ENCODE results near the gene PITPNM3. TPM values are rescaled to one million over a fixed set of nuclear protein-coding genes. Genes with fewer than 3 reads are reported as not detected.

PITPNM3 gene
- total and polyA plus RNA-seq, 2 of the 13 experiments (the other 11 are each of a cell fraction or from before 2014, with no cell fraction given): 0.13 to 0.29 TPM

- H3K9ac ChIP-seq (ENCODE audit: insufficient read depth, low read depth, low read length): no peak overlapping the region
- no TSS peak for BruUV-seq (replicated peaks)
- no peak overlapping the region for H3K4me2 ChIP-seq (ENCODE audit: low read depth, low read length)
- POLR2A ChIA-PET: no interaction called here
- no peaks in the 10 kb centered on the region for H4K20me1 ChIP-seq (ENCODE audit: insufficient read depth, low read length)
- ATAC-seq (no peak), FAIRE-seq (no peak), DNase-seq (ENCODE audit: low spot score) (no peak)
- no peak overlapping the region for H3K4me3 ChIP-seq (replicated peaks in 1 of 3; ENCODE audit: insufficient read depth in 1 of 3, low read depth in 2 of 3, low read length in 3 of 3)
- WGBS (ENCODE audit: low lambda C conversion rate): 42% methylated on average over 7 of the region's 7 CpGs
- no peaks in the 10 kb centered on the region for H3K79me2 ChIP-seq (ENCODE audit: insufficient read depth, low read length)
- H3K36me3 ChIP-seq (replicated peaks in 1 of 2; ENCODE audit: control insufficient read depth in 1 of 2, insufficient read depth in 2 of 2, low read length in 2 of 2): no peaks in the 10 kb centered on the region
- peaks cover 13% of the 10 kb centered on the region for H3K9me3 ChIP-seq (ENCODE audit: low read length)
- TF ChIP-seq SAFB2 (CRISPR knock-in tag; IDR thresholded peaks at IDR 0.05; ENCODE audit: borderline replicate concordance, low read depth): no peak
- TF ChIP-seq SIN3A (IDR thresholded peaks at IDR 0.05; ENCODE audit: borderline replicate concordance, low read depth, low read length): no peak
- no peak for TF ChIP-seq CENPBD1 (CRISPR knock-in tag; IDR thresholded peaks at IDR 0.05; ENCODE audit: borderline replicate concordance, low read depth)
- no peak for TF ChIP-seq ARNT2 (CRISPR knock-in tag; IDR thresholded peaks at IDR 0.05; ENCODE audit: low read depth)
- no peak for TF ChIP-seq NR2C2 (CRISPR knock-in tag; IDR thresholded peaks at IDR 0.05; ENCODE audit: borderline replicate concordance)
- TF ChIP-seq ZSCAN31 (CRISPR knock-in tag; IDR thresholded peaks at IDR 0.05; ENCODE audit: low read depth): no peak
- TF ChIP-seq NR2F1 (CRISPR knock-in tag; IDR thresholded peaks at IDR 0.05): no peak
- TF ChIP-seq HNF1A (IDR thresholded peaks at IDR 0.05; ENCODE audit: low read depth): no peak
- TF ChIP-seq HNF1A (CRISPR knock-in tag; IDR thresholded peaks at IDR 0.05; ENCODE audit: borderline replicate concordance): no peak
- no peak for TF ChIP-seq ZNF512B (CRISPR knock-in tag; IDR thresholded peaks at IDR 0.05; ENCODE audit: borderline replicate concordance)
- TF ChIP-seq FOXO1 (CRISPR knock-in tag; IDR thresholded peaks at IDR 0.05): no peak
- TF ChIP-seq MIER2 (CRISPR knock-in tag; IDR thresholded peaks at IDR 0.05): no peak
- no peak for TF ChIP-seq BATF2 (CRISPR knock-in tag; IDR thresholded peaks at IDR 0.05)
- no peak for TF ChIP-seq KDM1A (CRISPR knock-in tag; IDR thresholded peaks at IDR 0.05)
- intact Hi-C loops (cut with micrococcal nuclease; ENCODE audit: unreplicated experiment) (no loop called here), in situ Hi-C loops (cut with HindIII; ENCODE audit: extremely low pct_ligation_motif_present, low pct_unique_long_range_greater_than_20kb) (no loop called here)
- no peak overlapping the region for H2AFZ ChIP-seq (ENCODE audit: low read length)
- H3K4me1 ChIP-seq (ENCODE audit: insufficient read depth, low read length): no peaks in the 10 kb centered on the region
- H3K27ac ChIP-seq (ENCODE audit: extremely low read length, insufficient read depth, low read length): no peak overlapping the region
- CTCF ChIA-PET (ENCODE audit: low intra/inter-chr PET ratio, low total read pairs): no interaction called here
- H3K27me3 ChIP-seq (ENCODE audit: control insufficient read depth in 1 of 2, insufficient read depth in 2 of 2, low read length in 2 of 2): peaks cover 0 to 11% of the 10 kb centered on the region in 2 experiments; a peak in 2 of 5 replicates
These were observed 129.0 kb downstream of the PITPNM3 start for GRCh38 chr17:6427279-6427781.

All from HepG2 (cell line).